Astrocyte (in vitro differentiated cells and primary cell): Measurements from ENCODE around the gene BEST3. TPM values are rescaled to one million over a fixed set of nuclear protein-coding genes. Genes with fewer than 3 reads are reported as not detected.
A peak's percentile ranks its signal among the peaks of the same experiment; 100 is the strongest.

Experiments used
- DNase-seq: peaks from one replicate; pipeline ENCODE4 v3.0.0-alpha.2; 2010; ENCODE audit warnings: low read depth
- FAIRE-seq: peaks from 2 replicates; lab custom pipeline; 2011; peaks lifted over from hg19 to GRCh38; lab: Jason Lieb, UNC
- H2AFZ ChIP-seq: 2 replicates; pipeline ENCODE4 v1.6.0; 2012; ENCODE audit warnings: low read depth, low read length, inconsistent platforms
- H3K27ac ChIP-seq: 2 replicates; pipeline ENCODE4 v1.5.1; 2011; ENCODE audit warnings: low read depth, low read length, inconsistent platforms
- H3K27me3 ChIP-seq: 2 replicates; pipeline ENCODE4 v1.6.0; 2011; ENCODE audit warnings: low read length, inconsistent platforms; ENCODE audit not compliant: insufficient read depth
- H3K36me3 ChIP-seq: 2 replicates; pipeline ENCODE4 v1.5.1; 2011; ENCODE audit warnings: low read length, inconsistent platforms; ENCODE audit not compliant: insufficient read depth
- H3K4me1 ChIP-seq: 2 replicates; pipeline ENCODE4 v1.5.1; 2011; ENCODE audit warnings: low read length, inconsistent platforms; ENCODE audit not compliant: insufficient read depth
- H3K4me2 ChIP-seq: 2 replicates; pipeline ENCODE4 v1.6.0; 2012; ENCODE audit warnings: low read length, inconsistent platforms
- H3K4me3 ChIP-seq: 2 replicates; pipeline ENCODE4 v1.5.1; 2011; ENCODE audit warnings: low read depth, mild to moderate bottlenecking, low read length, inconsistent platforms; ENCODE audit not compliant: insufficient read depth
- H3K79me2 ChIP-seq: 2 replicates; pipeline ENCODE4 v1.6.0; 2012; ENCODE audit warnings: mild to moderate bottlenecking, low read length, inconsistent platforms; ENCODE audit not compliant: insufficient read depth
- H3K9ac ChIP-seq: 2 replicates; pipeline ENCODE4 v1.6.0; 2012; ENCODE audit warnings: mild to moderate bottlenecking, low read length, inconsistent platforms
- H3K9me3 ChIP-seq: 2 replicates; pipeline ENCODE4 v1.5.1; 2012; ENCODE audit warnings: low read depth, mild to moderate bottlenecking, low read length, inconsistent platforms; ENCODE audit not compliant: insufficient read depth
- H4K20me1 ChIP-seq: 2 replicates; pipeline ENCODE4 v1.6.0; 2012; ENCODE audit warnings: low read length, inconsistent platforms; ENCODE audit not compliant: insufficient read depth
- H3K27ac Mint-ChIP-seq: one replicate; pipeline ENCODE4 v1.8.0; 2021; ENCODE audit warnings: mild to moderate bottlenecking, mixed read lengths; ENCODE audit not compliant: unreplicated experiment
- H3K27me3 Mint-ChIP-seq: one replicate; pipeline ENCODE4 v1.8.0; 2021; ENCODE audit warnings: low read depth, mixed read lengths; ENCODE audit not compliant: unreplicated experiment
- H3K36me3 Mint-ChIP-seq: one replicate; pipeline ENCODE4 v1.8.0; 2021; ENCODE audit warnings: low read depth, mixed read lengths; ENCODE audit not compliant: unreplicated experiment
- H3K4me1 Mint-ChIP-seq: one replicate; pipeline ENCODE4 v1.8.0; 2021; ENCODE audit warnings: low read depth, mixed read lengths; ENCODE audit not compliant: unreplicated experiment
- H3K4me3 Mint-ChIP-seq: one replicate; pipeline ENCODE4 v1.8.0; 2021; ENCODE audit warnings: mild to moderate bottlenecking, moderate library complexity, mixed read lengths; ENCODE audit not compliant: unreplicated experiment
- H3K9me3 Mint-ChIP-seq: one replicate; pipeline ENCODE4 v1.8.0; 2021; ENCODE audit warnings: mild to moderate bottlenecking, mixed read lengths; ENCODE audit not compliant: unreplicated experiment
- EZH2 ChIP-seq: IDR thresholded peaks from 2 replicates; pipeline ENCODE4 v1.6.1; 2012; ENCODE audit warnings: mild to moderate bottlenecking, low read length, inconsistent platforms; ENCODE audit not compliant: insufficient read depth
- total RNA-seq: library from RNA; stranded (reverse); gene quantifications from 2 replicates; pipeline ENCODE4 v1.2.1, GENCODE V29; 2021
- TF ChIP-seq, protein P1 (sequence below): IDR thresholded peaks from 2 replicates; pipeline ENCODE4 v1.5.1; 2011; ENCODE audit warnings: low read depth, mild to moderate bottlenecking, inconsistent platforms, low read length, moderate library complexity; ENCODE audit not compliant: insufficient read depth

Gene BEST3
- total RNA-seq, 1 donor from 2014 or later = 1.2 TPM

DNA sequence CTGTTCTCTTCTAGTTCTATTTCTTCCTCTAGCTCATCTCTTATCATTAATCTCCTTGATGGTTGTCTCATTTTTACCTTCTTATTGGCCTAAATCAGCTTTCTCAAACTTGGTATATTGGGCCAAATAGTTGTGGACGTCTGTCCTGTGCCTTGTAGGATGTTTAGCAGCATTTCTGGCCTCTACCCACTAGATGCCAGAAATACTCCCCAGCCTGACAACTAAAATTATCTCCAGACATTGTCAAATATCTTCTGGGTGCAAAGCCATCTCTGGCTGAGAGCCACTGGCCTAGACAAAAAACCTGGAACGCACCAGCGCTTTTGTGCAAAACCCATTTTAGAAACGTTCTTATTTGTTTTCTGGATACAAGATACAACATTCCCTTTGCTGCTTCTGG, 49.6 kb downstream of the BEST3 start:
- H3K9me3 Mint-ChIP-seq = peaks cover 2% of the 10 kb centered on the region
- Histone ChIP-seq H4K20me1 (no peaks in the 10 kb centered on the region), H3K9ac (no peak overlapping the region), H3K27me3 (no peaks in the 10 kb centered on the region), H2AFZ (no peak overlapping the region), H3K27ac (no peak overlapping the region), H3K4me2 (no peak overlapping the region), H3K4me3 (no peak overlapping the region), H3K79me2 (no peaks in the 10 kb centered on the region), H3K36me3 (no peaks in the 10 kb centered on the region), H3K4me1 (no peaks in the 10 kb centered on the region), H3K9me3 (no peaks in the 10 kb centered on the region)
- peaks cover 28% of the 10 kb centered on the region for H3K4me1 Mint-ChIP-seq
- no peaks in the 10 kb centered on the region for H3K27me3 Mint-ChIP-seq
- H3K4me3 Mint-ChIP-seq = no peak overlapping the region
- DNase-seq (no peak), FAIRE-seq (no peak)
- H3K27ac Mint-ChIP-seq = no peak overlapping the region
- no peaks in the 10 kb centered on the region for H3K36me3 Mint-ChIP-seq
- TF ChIP-seq EZH2 = no peak
- TF ChIP-seq, protein P1, sequence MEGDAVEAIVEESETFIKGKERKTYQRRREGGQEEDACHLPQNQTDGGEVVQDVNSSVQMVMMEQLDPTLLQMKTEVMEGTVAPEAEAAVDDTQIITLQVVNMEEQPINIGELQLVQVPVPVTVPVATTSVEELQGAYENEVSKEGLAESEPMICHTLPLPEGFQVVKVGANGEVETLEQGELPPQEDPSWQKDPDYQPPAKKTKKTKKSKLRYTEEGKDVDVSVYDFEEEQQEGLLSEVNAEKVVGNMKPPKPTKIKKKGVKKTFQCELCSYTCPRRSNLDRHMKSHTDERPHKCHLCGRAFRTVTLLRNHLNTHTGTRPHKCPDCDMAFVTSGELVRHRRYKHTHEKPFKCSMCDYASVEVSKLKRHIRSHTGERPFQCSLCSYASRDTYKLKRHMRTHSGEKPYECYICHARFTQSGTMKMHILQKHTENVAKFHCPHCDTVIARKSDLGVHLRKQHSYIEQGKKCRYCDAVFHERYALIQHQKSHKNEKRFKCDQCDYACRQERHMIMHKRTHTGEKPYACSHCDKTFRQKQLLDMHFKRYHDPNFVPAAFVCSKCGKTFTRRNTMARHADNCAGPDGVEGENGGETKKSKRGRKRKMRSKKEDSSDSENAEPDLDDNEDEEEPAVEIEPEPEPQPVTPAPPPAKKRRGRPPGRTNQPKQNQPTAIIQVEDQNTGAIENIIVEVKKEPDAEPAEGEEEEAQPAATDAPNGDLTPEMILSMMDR = no peak

DNA sequence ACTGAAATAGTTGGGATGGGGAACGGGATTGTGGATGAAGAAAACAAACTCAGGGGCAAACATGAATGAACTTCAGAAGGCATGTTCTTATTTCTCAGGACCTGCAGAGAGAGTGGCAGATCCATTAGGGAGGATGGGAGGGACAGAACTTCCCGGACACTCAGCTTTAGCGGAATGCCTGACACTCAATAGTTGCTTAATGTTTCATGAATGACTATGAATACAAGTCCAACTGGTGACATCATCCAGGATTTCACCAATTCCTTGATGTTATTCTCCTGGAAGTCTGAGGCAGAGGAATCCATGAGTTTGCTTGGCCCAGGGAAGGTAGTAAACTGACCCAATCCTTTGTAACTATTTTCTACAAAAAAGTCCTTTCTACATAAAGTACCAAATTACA, 50.6 kb downstream of the BEST3 start:
- peak overlapping the region; percentile 61 for H3K27ac ChIP-seq
- Mint-ChIP-seq H3K4me1 (peaks cover 23% of the 10 kb centered on the region), H3K27ac (peak overlapping the region; percentile 85), H3K36me3 (no peaks in the 10 kb centered on the region), H3K27me3 (no peaks in the 10 kb centered on the region), H3K9me3 (peaks cover under 1% of the 10 kb centered on the region), H3K4me3 (no peak overlapping the region)
- H3K4me3 ChIP-seq = no peak overlapping the region
- no peaks in the 10 kb centered on the region for H3K27me3 ChIP-seq
- H4K20me1 ChIP-seq = no peaks in the 10 kb centered on the region
- TF ChIP-seq, protein P1 = no peak
- TF ChIP-seq EZH2 = no peak
- H3K9me3 ChIP-seq = no peaks in the 10 kb centered on the region
- peak overlapping the region; percentile 34 for H2AFZ ChIP-seq
- no peak overlapping the region for H3K9ac ChIP-seq
- peak overlapping the region; percentile 59 for H3K4me2 ChIP-seq
- no peaks in the 10 kb centered on the region for H3K4me1 ChIP-seq
- DNase-seq (peak; percentile 96), FAIRE-seq (peak; percentile 80)
- H3K36me3 ChIP-seq = no peaks in the 10 kb centered on the region
- H3K79me2 ChIP-seq = no peaks in the 10 kb centered on the region

DNA sequence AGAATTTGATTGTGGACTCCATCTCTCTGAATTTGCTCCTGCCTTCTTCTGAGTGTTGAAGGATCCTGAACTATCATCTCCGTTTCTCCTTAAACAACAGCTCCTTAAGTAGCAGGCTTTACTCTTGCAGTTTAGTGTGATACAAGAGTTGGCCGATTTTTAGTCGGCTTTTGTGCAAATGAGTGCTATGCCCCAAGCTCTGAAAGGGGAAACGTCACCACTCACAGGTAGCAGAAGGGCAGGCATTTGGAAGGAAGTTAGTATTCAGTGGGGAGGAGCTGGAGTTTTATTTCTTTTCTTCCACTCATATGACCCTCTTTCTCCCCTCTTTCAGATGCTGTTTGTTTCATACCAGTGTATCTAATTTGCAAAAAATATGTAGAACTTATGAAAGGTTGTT, 51.9 kb downstream of the BEST3 start:
- Histone ChIP-seq H3K9ac (no peak overlapping the region), H3K27ac (no peak overlapping the region), H3K79me2 (no peaks in the 10 kb centered on the region), H3K4me1 (no peaks in the 10 kb centered on the region), H3K9me3 (no peaks in the 10 kb centered on the region), H4K20me1 (no peaks in the 10 kb centered on the region), H3K4me2 (no peak overlapping the region), H3K27me3 (no peaks in the 10 kb centered on the region), H3K36me3 (no peaks in the 10 kb centered on the region), H2AFZ (no peak overlapping the region), H3K4me3 (no peak overlapping the region)
- DNase-seq = no peak
- peaks cover 23% of the 10 kb centered on the region for H3K4me1 Mint-ChIP-seq
- H3K27ac Mint-ChIP-seq = no peak overlapping the region
- H3K36me3 Mint-ChIP-seq = no peaks in the 10 kb centered on the region
- no peak for FAIRE-seq
- TF ChIP-seq, protein P1 = no peak
- no peak for TF ChIP-seq EZH2
- no peak overlapping the region for H3K4me3 Mint-ChIP-seq
- no peaks in the 10 kb centered on the region for H3K9me3 Mint-ChIP-seq
- H3K27me3 Mint-ChIP-seq = no peaks in the 10 kb centered on the region
